ENCODE data around the gene PDZD2.

PDZD2 gene

GRCh38 chr5:32067774-32068470, 429.0 kb downstream of the PDZD2 start:
- H3K79me2 ChIP-seq (ENCODE audit: low read length), result no peaks in the 10 kb centered on the region
- no peaks in the 10 kb centered on the region for H3K36me3 ChIP-seq (replicated peaks; ENCODE audit: insufficient read depth, low read length)
- no peaks in the 10 kb centered on the region for H3K27me3 ChIP-seq (replicated peaks; ENCODE audit: insufficient read depth, low read length)
- no peaks in the 10 kb centered on the region for H3K4me1 ChIP-seq (ENCODE audit: low read length)
- no peak overlapping the region for H3K9ac ChIP-seq (ENCODE audit: low read length)
- H3K9me3 ChIP-seq (replicated peaks; ENCODE audit: insufficient read depth, low read length), result no peaks in the 10 kb centered on the region
- H4K20me1 ChIP-seq (ENCODE audit: insufficient read depth, low read length), result no peaks in the 10 kb centered on the region
- no peaks in the 10 kb centered on the region for H3K9me2 ChIP-seq (replicated peaks; ENCODE audit: insufficient read depth, low read length)
- no peak overlapping the region for H3K4me2 ChIP-seq (ENCODE audit: low read depth, low read length)
- no peak for TF ChIP-seq EZH2 (optimal IDR thresholded peaks at IDR 0.05; ENCODE audit: low read depth, low read length)
- no peak for TF ChIP-seq EZH2phosphoT487 (IDR thresholded peaks at IDR 0.05; ENCODE audit: low read length)
- TF ChIP-seq, protein P1, sequence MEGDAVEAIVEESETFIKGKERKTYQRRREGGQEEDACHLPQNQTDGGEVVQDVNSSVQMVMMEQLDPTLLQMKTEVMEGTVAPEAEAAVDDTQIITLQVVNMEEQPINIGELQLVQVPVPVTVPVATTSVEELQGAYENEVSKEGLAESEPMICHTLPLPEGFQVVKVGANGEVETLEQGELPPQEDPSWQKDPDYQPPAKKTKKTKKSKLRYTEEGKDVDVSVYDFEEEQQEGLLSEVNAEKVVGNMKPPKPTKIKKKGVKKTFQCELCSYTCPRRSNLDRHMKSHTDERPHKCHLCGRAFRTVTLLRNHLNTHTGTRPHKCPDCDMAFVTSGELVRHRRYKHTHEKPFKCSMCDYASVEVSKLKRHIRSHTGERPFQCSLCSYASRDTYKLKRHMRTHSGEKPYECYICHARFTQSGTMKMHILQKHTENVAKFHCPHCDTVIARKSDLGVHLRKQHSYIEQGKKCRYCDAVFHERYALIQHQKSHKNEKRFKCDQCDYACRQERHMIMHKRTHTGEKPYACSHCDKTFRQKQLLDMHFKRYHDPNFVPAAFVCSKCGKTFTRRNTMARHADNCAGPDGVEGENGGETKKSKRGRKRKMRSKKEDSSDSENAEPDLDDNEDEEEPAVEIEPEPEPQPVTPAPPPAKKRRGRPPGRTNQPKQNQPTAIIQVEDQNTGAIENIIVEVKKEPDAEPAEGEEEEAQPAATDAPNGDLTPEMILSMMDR (IDR thresholded peaks at IDR 0.05; ENCODE audit: low read length), result no peak
- H3K27ac ChIP-seq (ENCODE audit: low read length), result no peak overlapping the region
- no peak overlapping the region for H2AFZ ChIP-seq (ENCODE audit: low read length)
- no peak for DNase-seq
- no peak overlapping the region for H3K4me3 ChIP-seq (ENCODE audit: low read length)
- H3F3A ChIP-seq (ENCODE audit: insufficient read depth, low read length), result no peaks in the 10 kb centered on the region

DNA sequence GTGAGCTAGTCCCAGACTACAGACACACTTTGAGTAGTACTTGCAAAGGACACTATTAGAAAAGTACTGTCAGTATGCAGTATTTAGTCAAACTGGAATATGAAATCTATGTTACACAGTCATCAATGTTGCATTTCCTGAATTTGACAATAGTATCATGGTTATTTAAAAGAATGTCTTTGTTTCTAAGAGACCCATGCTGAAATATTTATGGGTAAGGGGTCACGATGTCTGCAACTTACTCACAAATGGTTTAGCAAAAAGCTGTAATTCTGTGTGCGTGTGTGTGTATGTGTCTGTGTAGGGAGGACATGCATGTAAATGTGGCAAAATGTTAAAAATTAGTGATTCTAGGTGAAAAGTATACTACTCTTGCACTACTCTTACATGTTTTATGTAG, 429.6 kb downstream of the PDZD2 start:
- H3K4me2 ChIP-seq (ENCODE audit: low read depth, low read length), result no peak overlapping the region
- no peaks in the 10 kb centered on the region for H3K4me1 ChIP-seq (ENCODE audit: low read length)
- H3K9me3 ChIP-seq (replicated peaks; ENCODE audit: insufficient read depth, low read length), result no peaks in the 10 kb centered on the region
- TF ChIP-seq, protein P1 (IDR thresholded peaks at IDR 0.05; ENCODE audit: low read length), result no peak
- TF ChIP-seq EZH2phosphoT487 (IDR thresholded peaks at IDR 0.05; ENCODE audit: low read length), result no peak
- TF ChIP-seq EZH2 (optimal IDR thresholded peaks at IDR 0.05; ENCODE audit: low read depth, low read length), result no peak
- H4K20me1 ChIP-seq (ENCODE audit: insufficient read depth, low read length), result no peaks in the 10 kb centered on the region
- H3K4me3 ChIP-seq (ENCODE audit: low read length), result no peak overlapping the region
- DNase-seq, result no peak
- no peak overlapping the region for H3K27ac ChIP-seq (ENCODE audit: low read length)
- H3K27me3 ChIP-seq (replicated peaks; ENCODE audit: insufficient read depth, low read length), result no peaks in the 10 kb centered on the region
- no peaks in the 10 kb centered on the region for H3K36me3 ChIP-seq (replicated peaks; ENCODE audit: insufficient read depth, low read length)
- no peaks in the 10 kb centered on the region for H3K9me2 ChIP-seq (replicated peaks; ENCODE audit: insufficient read depth, low read length)
- no peaks in the 10 kb centered on the region for H3K79me2 ChIP-seq (ENCODE audit: low read length)
- H3F3A ChIP-seq (ENCODE audit: insufficient read depth, low read length), result no peaks in the 10 kb centered on the region
- no peak overlapping the region for H3K9ac ChIP-seq (ENCODE audit: low read length)
- H2AFZ ChIP-seq (ENCODE audit: low read length), result no peak overlapping the region

- TF ChIP-seq EZH2phosphoT487 (IDR thresholded peaks at IDR 0.05; ENCODE audit: low read length), result no peak
- TF ChIP-seq, protein P1 (IDR thresholded peaks at IDR 0.05; ENCODE audit: low read length), result no peak
- TF ChIP-seq EZH2 (optimal IDR thresholded peaks at IDR 0.05; ENCODE audit: low read depth, low read length), result no peak
- no peak overlapping the region for H3K4me3 ChIP-seq (ENCODE audit: low read length)
- no peaks in the 10 kb centered on the region for H3F3A ChIP-seq (ENCODE audit: insufficient read depth, low read length)
- no peaks in the 10 kb centered on the region for H3K9me3 ChIP-seq (replicated peaks; ENCODE audit: insufficient read depth, low read length)
- no peak overlapping the region for H3K9ac ChIP-seq (ENCODE audit: low read length)
- no peaks in the 10 kb centered on the region for H3K36me3 ChIP-seq (replicated peaks; ENCODE audit: insufficient read depth, low read length)
- no peaks in the 10 kb centered on the region for H4K20me1 ChIP-seq (ENCODE audit: insufficient read depth, low read length)
- no peak overlapping the region for H3K4me2 ChIP-seq (ENCODE audit: low read depth, low read length)
- no peak overlapping the region for H3K27ac ChIP-seq (ENCODE audit: low read length)
- H2AFZ ChIP-seq (ENCODE audit: low read length), result no peak overlapping the region
- DNase-seq, result no peak
- no peaks in the 10 kb centered on the region for H3K27me3 ChIP-seq (replicated peaks; ENCODE audit: insufficient read depth, low read length)
- H3K9me2 ChIP-seq (replicated peaks; ENCODE audit: insufficient read depth, low read length), result no peaks in the 10 kb centered on the region
- no peaks in the 10 kb centered on the region for H3K79me2 ChIP-seq (ENCODE audit: low read length)
- H3K4me1 ChIP-seq (ENCODE audit: low read length), result no peaks in the 10 kb centered on the region
Observed at GRCh38 chr5:32069396-32069795, 430.5 kb downstream of the PDZD2 start.

All from MM.1S (cell line).